Inflammatory macrophage treated with lipopolysaccharide for 4 hours (primary cell): ENCODE results near the gene TCTN3.
"Not testable (repeated sequence)": the region's sequence is repeated elsewhere in the genome, so short reads cannot be mapped to it uniquely, and the experiment has no call there.

Experiments used
- DNase-seq: peaks from one replicate; pipeline ENCODE4 v3.0.0-alpha.2; 2020

TCTN3 gene

GRCh38 chr10:95683966-95684365 lies 9.8 kb downstream of the TCTN3 start:
- no peak for DNase-seq

- no peak for DNase-seq
Observed at GRCh38 chr10:95675403-95676116, 18.2 kb downstream of the TCTN3 start.

- DNase-seq = no peak
Observed at GRCh38 chr10:95674643-95675042, 19.1 kb downstream of the TCTN3 start.

GRCh38 chr10:95672641-95673040 lies 21.1 kb downstream of the TCTN3 start:
- not testable (repeated sequence) for DNase-seq

GRCh38 chr10:95664543-95664942 lies 29.2 kb downstream of the TCTN3 start:
- DNase-seq = no peak

- DNase-seq = no peak
Observed at GRCh38 chr10:95663496-95663895, 30.2 kb downstream of the TCTN3 start.

- DNase-seq = no peak
Observed at GRCh38 chr10:95661818-95662217, 31.9 kb downstream of the TCTN3 start.

- DNase-seq = no peak
Observed at GRCh38 chr10:95660283-95660682, 33.4 kb downstream of the TCTN3 start.

- no peak for DNase-seq
Observed at GRCh38 chr10:95657250-95657649, 36.5 kb downstream of the TCTN3 start.

GRCh38 chr10:95656291-95657164 lies 37.2 kb downstream of the TCTN3 start, which contains the start of gene ALDH18A1:
Gene ALDH18A1 (minus strand): TSS chr10:95656711. CDS start chr10:95653377, 3,334 bp downstream.
- peak; percentile 74 for DNase-seq

- no peak for DNase-seq
Observed at GRCh38 chr10:95655571-95656290, 38.0 kb downstream of the TCTN3 start.

GRCh38 chr10:95653895-95654294 lies 39.8 kb downstream of the TCTN3 start:
- DNase-seq = no peak

- DNase-seq = no peak
Observed at GRCh38 chr10:95651346-95652060, 42.2 kb downstream of the TCTN3 start.

GRCh38 chr10:95650232-95650631 lies 43.5 kb downstream of the TCTN3 start:
- no peak for DNase-seq

DNA sequence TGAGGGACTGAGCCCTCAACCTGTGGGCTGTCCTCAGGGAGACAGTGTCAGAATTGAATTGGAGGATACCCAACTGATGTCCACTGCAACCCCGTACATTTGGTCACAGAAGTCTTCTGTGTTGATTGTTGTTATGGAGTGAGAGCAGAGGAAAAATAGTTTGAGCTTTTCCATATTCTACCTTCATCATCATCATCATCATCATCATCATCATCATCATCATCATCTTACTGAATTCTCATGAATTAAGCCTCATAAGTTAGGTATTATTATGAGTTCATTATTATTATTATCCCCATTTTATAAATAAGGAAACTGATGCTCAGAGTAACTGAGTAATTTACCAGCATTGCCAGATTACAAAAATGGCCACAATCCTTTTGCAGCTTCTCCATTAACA lies 45.6 kb downstream of the TCTN3 start:
- no peak for DNase-seq

GRCh38 chr10:95646160-95646559 lies 47.6 kb downstream of the TCTN3 start:
- no peak for DNase-seq

DNA sequence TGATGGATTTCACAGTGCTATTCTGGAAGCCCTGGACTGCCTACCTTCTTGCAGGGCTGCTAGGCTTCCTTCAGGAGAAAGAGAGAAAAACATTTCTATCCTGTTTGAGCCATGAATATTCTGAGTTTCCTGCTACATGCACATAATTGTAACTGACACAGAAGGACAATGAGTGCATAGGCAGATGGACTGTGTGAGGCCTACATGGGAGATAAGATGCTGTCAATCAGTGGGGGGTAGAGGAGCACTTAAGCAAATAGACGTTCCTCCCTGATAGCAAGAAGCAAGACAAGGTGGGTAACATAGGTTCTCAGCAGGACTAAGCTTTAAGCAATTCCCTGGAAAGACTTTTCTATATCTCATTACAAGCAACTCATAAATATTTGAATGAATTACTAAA lies 48.8 kb downstream of the TCTN3 start:
- DNase-seq = no peak

GRCh38 chr10:95640891-95641315 lies 52.8 kb downstream of the TCTN3 start:
- DNase-seq = no peak

GRCh38 chr10:95637911-95638310 lies 55.8 kb downstream of the TCTN3 start:
- no peak for DNase-seq

DNA sequence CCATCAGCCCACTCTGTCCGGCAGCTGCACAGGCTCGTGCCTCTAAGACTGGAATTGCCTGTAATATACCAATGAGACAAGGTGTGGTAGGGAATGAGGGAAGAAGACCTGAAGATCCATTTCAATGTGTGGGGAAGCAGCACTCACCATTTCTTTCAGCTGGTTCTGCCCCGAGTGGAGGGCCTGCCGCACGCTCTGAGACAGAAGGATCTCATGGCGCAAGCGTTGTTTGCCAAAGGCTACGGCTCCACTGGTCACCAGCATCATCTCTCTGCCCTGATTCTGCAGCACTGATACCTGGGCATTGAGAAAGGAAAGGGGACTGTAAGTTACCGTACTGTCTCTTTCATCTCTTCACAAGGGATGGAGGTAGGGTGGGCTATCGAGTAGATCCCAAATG lies 56.6 kb downstream of the TCTN3 start:
- DNase-seq = no peak

DNA sequence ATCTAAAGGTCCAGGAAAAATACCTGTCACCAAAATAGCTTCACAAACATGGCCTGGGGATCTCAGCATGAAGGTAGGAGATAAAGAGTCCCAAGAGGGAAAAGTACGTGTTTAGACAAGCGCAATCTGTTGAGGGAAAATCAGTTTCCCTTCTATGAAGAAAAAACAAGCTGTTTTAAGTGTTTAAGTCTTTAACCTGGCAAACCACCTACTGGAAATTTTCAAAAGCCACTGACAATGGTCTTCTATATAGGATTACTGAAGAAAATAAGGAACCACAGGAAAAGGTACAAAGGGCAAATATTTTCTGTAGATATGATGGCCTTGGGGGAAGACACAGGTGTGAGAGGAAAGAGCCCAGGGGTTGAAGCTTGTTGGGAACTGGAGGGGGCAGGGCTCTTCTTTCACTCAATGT lies 58.4 kb downstream of the TCTN3 start:
- DNase-seq = no peak

DNA sequence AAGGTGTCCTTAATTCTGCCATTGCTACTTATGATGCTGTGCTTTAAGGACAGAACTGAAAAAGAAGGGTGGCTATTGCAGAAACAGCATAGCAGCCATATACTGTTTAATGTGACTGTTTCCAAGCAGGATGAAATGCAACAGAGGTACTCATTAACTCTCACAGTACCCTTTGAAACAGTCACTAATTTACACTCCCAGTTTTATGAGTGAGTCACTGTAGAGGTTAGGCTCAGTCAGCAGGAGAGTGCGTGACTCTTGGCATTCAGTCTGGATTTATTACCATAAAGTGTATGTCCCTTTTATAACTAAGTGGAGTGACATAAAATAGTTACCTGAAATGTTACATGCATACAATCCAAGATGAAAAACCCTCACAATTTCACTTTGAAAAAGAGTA lies 64.9 kb downstream of the TCTN3 start:
- no peak for DNase-seq

DNA sequence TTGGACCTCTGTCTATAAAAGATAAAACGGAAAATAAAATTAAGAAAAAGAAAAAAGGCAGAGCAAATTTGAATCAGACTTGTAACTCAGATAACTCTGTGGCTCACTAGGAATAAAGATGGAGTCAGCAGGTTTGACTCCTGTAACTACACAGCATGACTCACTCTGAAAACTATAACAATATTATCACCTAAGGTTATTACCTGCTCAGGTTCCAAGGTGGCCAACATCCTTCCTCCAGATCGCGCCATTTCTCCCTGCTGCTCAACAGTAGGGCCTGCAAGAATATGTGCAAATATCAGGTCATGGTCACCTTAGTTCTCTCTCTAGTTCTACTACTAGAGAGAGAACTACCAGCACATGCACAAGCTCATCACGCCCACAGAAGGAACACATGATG lies 67.2 kb downstream of the TCTN3 start:
- DNase-seq = no peak
